Measurements from ENCODE around the gene ARPC2. TPM values are rescaled to one million over a fixed set of nuclear protein-coding genes. Genes with fewer than 3 reads are reported as not detected.

Gene ARPC2
- total and polyA plus RNA-seq, 2 of the 13 experiments (the other 11 are each of a cell fraction or from before 2014, with no cell fraction given) = 168 to 303 TPM

DNA sequence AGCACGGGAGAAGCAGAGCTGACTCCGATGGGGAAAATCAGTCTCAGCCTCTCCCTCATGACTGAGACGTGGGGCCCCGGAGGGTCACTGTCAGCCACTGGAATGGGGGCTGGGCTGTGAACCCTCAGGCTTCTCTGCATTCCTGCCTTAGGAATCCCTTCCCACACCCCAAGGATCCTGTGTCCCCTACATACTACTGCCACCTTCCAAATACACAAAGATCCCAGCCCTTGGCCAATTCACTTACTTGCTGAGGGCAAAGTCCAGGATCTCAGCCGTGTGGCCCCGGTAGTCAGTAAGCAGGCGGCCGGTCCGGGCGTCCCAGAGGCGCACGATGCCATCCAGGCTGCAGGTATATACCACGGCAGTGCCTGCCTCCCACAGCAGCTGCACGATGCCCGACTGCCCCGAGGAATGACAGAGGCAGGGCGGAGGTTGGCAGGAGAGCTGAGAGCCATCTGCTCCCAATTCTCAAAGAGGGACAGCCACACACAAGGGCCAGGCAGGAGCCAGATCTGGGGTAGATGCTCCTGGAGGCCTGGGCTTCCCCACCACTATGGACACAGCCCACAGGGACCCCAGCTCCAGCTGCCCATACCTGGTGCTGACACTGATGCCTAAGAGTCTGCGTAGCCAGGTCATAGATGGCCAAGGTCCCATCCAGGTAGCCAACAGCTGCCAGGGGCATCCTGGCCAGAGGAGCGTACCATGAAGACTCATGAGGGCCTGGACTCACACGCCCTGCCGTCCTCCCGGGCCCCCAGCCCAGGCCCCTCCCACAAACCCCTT, 48.0 kb downstream of the ARPC2 start (continued):
- no peak for TF ChIP-seq ESRRA (CRISPR knock-in tag; IDR thresholded peaks at IDR 0.05; ENCODE audit: low read depth)
- TF ChIP-seq GATA4 (IDR thresholded peaks at IDR 0.05; ENCODE audit: borderline replicate concordance, low read depth) = no peak
- no peak for TF ChIP-seq DNMT3B (CRISPR knock-in tag; conservative IDR thresholded peaks at IDR 0.05)
- no peak for TF ChIP-seq ZNF205 (CRISPR knock-in tag; IDR thresholded peaks at IDR 0.05)
- TF ChIP-seq ZNF724P (CRISPR knock-in tag; IDR thresholded peaks at IDR 0.05; ENCODE audit: borderline replicate concordance) = no peak
- no peak for TF ChIP-seq PHB2 (IDR thresholded peaks at IDR 0.05; ENCODE audit: partially characterized antibody)
- no peak for TF ChIP-seq PCBP2 (optimal IDR thresholded peaks at IDR 0.05; ENCODE audit: low read depth, low read length, poor library complexity, severe bottlenecking)
- TF ChIP-seq, protein P1, sequence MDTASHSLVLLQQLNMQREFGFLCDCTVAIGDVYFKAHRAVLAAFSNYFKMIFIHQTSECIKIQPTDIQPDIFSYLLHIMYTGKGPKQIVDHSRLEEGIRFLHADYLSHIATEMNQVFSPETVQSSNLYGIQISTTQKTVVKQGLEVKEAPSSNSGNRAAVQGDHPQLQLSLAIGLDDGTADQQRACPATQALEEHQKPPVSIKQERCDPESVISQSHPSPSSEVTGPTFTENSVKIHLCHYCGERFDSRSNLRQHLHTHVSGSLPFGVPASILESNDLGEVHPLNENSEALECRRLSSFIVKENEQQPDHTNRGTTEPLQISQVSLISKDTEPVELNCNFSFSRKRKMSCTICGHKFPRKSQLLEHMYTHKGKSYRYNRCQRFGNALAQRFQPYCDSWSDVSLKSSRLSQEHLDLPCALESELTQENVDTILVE (CRISPR knock-in tag; IDR thresholded peaks at IDR 0.05) = no peak
- no peak for TF ChIP-seq ZEB1 (IDR thresholded peaks at IDR 0.05; ENCODE audit: insufficient replicate concordance, low read depth)
- TF ChIP-seq YY1 (IDR thresholded peaks at IDR 0.05; ENCODE audit: insufficient read depth, insufficient replicate concordance, low read depth, low read length) = no peak
- no peak for TF ChIP-seq SP5 (CRISPR knock-in tag; IDR thresholded peaks at IDR 0.05; ENCODE audit: borderline replicate concordance, low read depth)
- TF ChIP-seq, protein P2, sequence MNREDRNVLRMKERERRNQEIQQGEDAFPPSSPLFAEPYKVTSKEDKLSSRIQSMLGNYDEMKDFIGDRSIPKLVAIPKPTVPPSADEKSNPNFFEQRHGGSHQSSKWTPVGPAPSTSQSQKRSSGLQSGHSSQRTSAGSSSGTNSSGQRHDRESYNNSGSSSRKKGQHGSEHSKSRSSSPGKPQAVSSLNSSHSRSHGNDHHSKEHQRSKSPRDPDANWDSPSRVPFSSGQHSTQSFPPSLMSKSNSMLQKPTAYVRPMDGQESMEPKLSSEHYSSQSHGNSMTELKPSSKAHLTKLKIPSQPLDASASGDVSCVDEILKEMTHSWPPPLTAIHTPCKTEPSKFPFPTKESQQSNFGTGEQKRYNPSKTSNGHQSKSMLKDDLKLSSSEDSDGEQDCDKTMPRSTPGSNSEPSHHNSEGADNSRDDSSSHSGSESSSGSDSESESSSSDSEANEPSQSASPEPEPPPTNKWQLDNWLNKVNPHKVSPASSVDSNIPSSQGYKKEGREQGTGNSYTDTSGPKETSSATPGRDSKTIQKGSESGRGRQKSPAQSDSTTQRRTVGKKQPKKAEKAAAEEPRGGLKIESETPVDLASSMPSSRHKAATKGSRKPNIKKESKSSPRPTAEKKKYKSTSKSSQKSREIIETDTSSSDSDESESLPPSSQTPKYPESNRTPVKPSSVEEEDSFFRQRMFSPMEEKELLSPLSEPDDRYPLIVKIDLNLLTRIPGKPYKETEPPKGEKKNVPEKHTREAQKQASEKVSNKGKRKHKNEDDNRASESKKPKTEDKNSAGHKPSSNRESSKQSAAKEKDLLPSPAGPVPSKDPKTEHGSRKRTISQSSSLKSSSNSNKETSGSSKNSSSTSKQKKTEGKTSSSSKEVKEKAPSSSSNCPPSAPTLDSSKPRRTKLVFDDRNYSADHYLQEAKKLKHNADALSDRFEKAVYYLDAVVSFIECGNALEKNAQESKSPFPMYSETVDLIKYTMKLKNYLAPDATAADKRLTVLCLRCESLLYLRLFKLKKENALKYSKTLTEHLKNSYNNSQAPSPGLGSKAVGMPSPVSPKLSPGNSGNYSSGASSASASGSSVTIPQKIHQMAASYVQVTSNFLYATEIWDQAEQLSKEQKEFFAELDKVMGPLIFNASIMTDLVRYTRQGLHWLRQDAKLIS (CRISPR knock-in tag; IDR thresholded peaks at IDR 0.05) = no peak
- TF ChIP-seq, protein P3, sequence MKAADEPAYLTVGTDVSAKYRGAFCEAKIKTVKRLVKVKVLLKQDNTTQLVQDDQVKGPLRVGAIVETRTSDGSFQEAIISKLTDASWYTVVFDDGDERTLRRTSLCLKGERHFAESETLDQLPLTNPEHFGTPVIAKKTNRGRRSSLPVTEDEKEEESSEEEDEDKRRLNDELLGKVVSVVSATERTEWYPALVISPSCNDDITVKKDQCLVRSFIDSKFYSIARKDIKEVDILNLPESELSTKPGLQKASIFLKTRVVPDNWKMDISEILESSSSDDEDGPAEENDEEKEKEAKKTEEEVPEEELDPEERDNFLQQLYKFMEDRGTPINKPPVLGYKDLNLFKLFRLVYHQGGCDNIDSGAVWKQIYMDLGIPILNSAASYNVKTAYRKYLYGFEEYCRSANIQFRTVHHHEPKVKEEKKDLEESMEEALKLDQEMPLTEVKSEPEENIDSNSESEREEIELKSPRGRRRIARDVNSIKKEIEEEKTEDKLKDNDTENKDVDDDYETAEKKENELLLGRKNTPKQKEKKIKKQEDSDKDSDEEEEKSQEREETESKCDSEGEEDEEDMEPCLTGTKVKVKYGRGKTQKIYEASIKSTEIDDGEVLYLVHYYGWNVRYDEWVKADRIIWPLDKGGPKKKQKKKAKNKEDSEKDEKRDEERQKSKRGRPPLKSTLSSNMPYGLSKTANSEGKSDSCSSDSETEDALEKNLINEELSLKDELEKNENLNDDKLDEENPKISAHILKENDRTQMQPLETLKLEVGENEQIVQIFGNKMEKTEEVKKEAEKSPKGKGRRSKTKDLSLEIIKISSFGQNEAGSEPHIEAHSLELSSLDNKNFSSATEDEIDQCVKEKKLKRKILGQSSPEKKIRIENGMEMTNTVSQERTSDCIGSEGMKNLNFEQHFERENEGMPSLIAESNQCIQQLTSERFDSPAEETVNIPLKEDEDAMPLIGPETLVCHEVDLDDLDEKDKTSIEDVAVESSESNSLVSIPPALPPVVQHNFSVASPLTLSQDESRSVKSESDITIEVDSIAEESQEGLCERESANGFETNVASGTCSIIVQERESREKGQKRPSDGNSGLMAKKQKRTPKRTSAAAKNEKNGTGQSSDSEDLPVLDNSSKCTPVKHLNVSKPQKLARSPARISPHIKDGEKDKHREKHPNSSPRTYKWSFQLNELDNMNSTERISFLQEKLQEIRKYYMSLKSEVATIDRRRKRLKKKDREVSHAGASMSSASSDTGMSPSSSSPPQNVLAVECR (CRISPR knock-in tag; IDR thresholded peaks at IDR 0.05; ENCODE audit: borderline replicate concordance) = peak; percentile 49
- no peak for TF ChIP-seq ZNF781 (CRISPR knock-in tag; IDR thresholded peaks at IDR 0.05; ENCODE audit: borderline replicate concordance, not compliant biosample characterization)
- no peak for TF ChIP-seq ZNF234 (CRISPR knock-in tag; conservative IDR thresholded peaks at IDR 0.05)
- peak; percentile 35; the same call in 1 of the 2 replicates for TF ChIP-seq CEBPB (IDR thresholded peaks at IDR 0.05; ENCODE audit: borderline replicate concordance, low read depth, low read length)
- no peak for TF ChIP-seq ZNF496 (CRISPR knock-in tag; IDR thresholded peaks at IDR 0.05; ENCODE audit: insufficient replicate concordance)
- TF ChIP-seq ZNF33B (CRISPR knock-in tag; IDR thresholded peaks at IDR 0.05) = no peak
- TF ChIP-seq NR1H2 (CRISPR knock-in tag; IDR thresholded peaks at IDR 0.05; ENCODE audit: borderline replicate concordance, low read depth) = no peak
- TF ChIP-seq MBNL3 (CRISPR knock-in tag; conservative IDR thresholded peaks at IDR 0.05) = no peak
- no peak; the same call in 1 of the 2 replicates for TF ChIP-seq IRF2 (CRISPR knock-in tag; IDR thresholded peaks at IDR 0.05)
